SU-DHL-6 (cell line): Measurements from ENCODE around the gene CCDC102A.

Experiments used
- H2AFZ ChIP-seq: fragments of 200-600 bp; sonication (generic); 2 replicates; pipeline ENCODE4 v1.6.1; 2014; ENCODE audit warnings: low read depth, mild to moderate bottlenecking, moderate library complexity, mixed read lengths, antibody characterized with exemption, low read length; ENCODE audit not compliant: severe bottlenecking
- H3F3A ChIP-seq: fragments of 200-600 bp; shearing (Covaris generic); 2 replicates; pipeline ENCODE4 v1.6.0; 2016; ENCODE audit warnings: antibody characterized with exemption, mild to moderate bottlenecking; ENCODE audit not compliant: insufficient read depth
- H3K27ac ChIP-seq: fragments of 200-600 bp; sonication (generic); 2 replicates; pipeline ENCODE4 v1.5.1; 2016; ENCODE audit warnings: low read depth, mild to moderate bottlenecking, low read length, moderate library complexity, mixed read lengths
- H3K27me3 ChIP-seq: fragments of 200-600 bp; sonication (generic), shearing (Covaris generic); 2 replicates; pipeline ENCODE4 v1.6.0; 2014; ENCODE audit warnings: mild to moderate bottlenecking, low read length
- H3K36me3 ChIP-seq: fragments of 200-600 bp; sonication (generic); 2 replicates; pipeline ENCODE4 v1.6.1; 2014; ENCODE audit warnings: mild to moderate bottlenecking, low read length, mixed read lengths
- H3K4me2 ChIP-seq: fragments of 300-600, 200-600 bp; shearing (Covaris generic), sonication (generic); 2 replicates; pipeline ENCODE4 v1.6.0; 2014; ENCODE audit warnings: low read length, low read depth, mild to moderate bottlenecking; ENCODE audit not compliant: poor library complexity, severe bottlenecking
- H3K4me3 ChIP-seq: fragments of 200-600 bp; sonication (generic); 2 replicates; pipeline ENCODE4 v1.5.1; 2014; ENCODE audit warnings: antibody characterized with exemption, low read length, mild to moderate bottlenecking, mixed read lengths; ENCODE audit not compliant: insufficient read depth, poor library complexity, severe bottlenecking
- H3K79me2 ChIP-seq: fragments of 200-600 bp; sonication (generic); 2 replicates; pipeline ENCODE4 v1.6.1; 2014; ENCODE audit warnings: mild to moderate bottlenecking, low read length, moderate library complexity; ENCODE audit not compliant: insufficient read depth
- H3K9ac ChIP-seq: fragments of 200-600 bp; sonication (generic); 2 replicates; pipeline ENCODE4 v1.7.0; 2014; ENCODE audit warnings: mild to moderate bottlenecking, low read length
- H3K9me2 ChIP-seq: fragments of 200-600 bp; sonication (generic); replicated peaks from 2 replicates; pipeline ENCODE4 v1.6.1; 2014; ENCODE audit warnings: low read length; ENCODE audit not compliant: insufficient read depth
- H3K9me3 ChIP-seq: fragments of 200-600 bp; sonication (generic); 2 replicates; pipeline ENCODE4 v1.6.1; 2014; ENCODE audit warnings: low read length, mixed read lengths; ENCODE audit not compliant: insufficient read depth
- H4K20me1 ChIP-seq: fragments of 200-600 bp; sonication (generic); 2 replicates; pipeline ENCODE4 v1.6.1; 2014; ENCODE audit warnings: low read depth, mild to moderate bottlenecking, antibody characterized with exemption, low read length, moderate library complexity, mixed read lengths
- EZH2phosphoT487 ChIP-seq: fragments of 200-600 bp; sonication (generic), shearing (Covaris generic); conservative IDR thresholded peaks from 2 replicates; pipeline ENCODE4 v1.6.1; 2018; ENCODE audit warnings: mild to moderate bottlenecking, antibody characterized with exemption, low read length, moderate library complexity, mixed read lengths
- TF ChIP-seq, protein P1 (sequence below): fragments of 200-600 bp; sonication (generic); IDR thresholded peaks from one replicate; pipeline ENCODE4 v1.5.1; 2017; ENCODE audit warnings: antibody characterized with exemption, mild to moderate bottlenecking, low read length, moderate library complexity; ENCODE audit not compliant: insufficient read depth, poor library complexity, severe bottlenecking

CCDC102A gene

DNA sequence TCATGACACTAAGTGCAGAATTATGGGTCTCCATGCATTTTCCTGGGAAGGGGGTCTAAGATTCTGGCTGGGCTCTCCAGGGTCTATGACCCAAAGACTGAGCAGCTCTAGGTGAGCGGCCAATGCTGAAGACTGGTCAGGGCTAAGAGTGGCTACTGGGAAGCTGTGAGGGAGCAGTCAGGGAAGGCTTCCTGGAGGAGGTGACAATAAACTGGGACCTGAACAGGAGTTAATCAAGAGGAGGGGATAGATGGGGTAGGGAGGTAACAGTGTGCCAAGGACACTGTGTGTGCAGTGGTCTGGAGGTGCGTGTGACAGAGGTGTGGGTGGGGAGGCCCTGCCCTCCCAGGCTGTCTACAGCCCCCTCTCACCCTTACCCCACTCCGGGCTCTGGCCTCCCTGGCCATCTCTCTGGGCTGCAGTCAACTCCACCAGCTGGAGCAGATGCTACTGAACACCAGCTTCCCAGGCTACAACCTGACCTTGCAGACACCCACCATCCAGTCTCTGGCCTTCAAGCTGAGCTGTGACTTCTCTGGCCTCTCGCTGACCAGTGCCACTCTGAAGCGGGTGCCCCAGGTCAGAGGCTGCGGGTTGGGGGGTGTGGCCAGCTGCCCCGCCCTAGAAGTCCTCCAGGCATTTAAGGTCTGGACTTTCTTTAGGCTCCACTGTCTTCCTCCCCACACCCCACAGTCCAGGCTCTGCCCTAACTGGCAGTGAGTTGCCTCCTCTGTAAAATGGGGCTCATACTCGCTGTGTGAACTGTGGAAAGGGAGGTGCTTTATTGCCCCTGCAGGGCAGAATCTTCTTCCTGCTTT, 26.5 kb upstream of the CCDC102A start:
- no peak for TF ChIP-seq EZH2phosphoT487
- Histone ChIP-seq H3K27ac (no peak overlapping the region), H3K4me2 (no peak overlapping the region)

DNA sequence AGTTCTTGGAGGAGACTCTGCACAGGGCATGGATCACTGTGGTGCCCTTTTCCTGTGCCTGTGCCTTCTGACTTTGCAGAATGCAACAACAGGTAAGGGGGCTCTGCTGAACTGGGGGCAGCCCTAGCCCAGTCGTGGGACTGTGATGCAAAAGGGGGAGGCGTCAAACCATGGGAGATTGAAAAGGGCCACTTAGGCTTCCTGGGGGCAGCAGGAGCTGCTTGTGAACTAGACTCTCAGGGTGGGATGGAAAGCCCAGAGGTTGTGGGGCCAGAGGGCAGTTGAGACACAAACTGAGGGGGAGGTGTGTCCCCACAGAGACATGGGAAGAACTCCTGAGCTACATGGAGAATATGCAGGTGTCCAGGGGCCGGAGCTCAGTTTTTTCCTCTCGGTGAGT, 25.7 kb upstream of the CCDC102A start:
- Histone ChIP-seq H3F3A (no peaks in the 10 kb centered on the region), H4K20me1 (no peaks in the 10 kb centered on the region), H3K27ac (no peak overlapping the region), H3K4me2 (no peak overlapping the region), H3K27me3 (no peaks in the 10 kb centered on the region; the same call in 1 of the 2 replicates), H3K9me2 (no peaks in the 10 kb centered on the region), H3K4me3 (no peak overlapping the region), H3K9ac (no peak overlapping the region), H2AFZ (no peak overlapping the region), H3K9me3 (no peaks in the 10 kb centered on the region), H3K36me3 (no peaks in the 10 kb centered on the region), H3K79me2 (no peaks in the 10 kb centered on the region)
- TF ChIP-seq, protein P1, sequence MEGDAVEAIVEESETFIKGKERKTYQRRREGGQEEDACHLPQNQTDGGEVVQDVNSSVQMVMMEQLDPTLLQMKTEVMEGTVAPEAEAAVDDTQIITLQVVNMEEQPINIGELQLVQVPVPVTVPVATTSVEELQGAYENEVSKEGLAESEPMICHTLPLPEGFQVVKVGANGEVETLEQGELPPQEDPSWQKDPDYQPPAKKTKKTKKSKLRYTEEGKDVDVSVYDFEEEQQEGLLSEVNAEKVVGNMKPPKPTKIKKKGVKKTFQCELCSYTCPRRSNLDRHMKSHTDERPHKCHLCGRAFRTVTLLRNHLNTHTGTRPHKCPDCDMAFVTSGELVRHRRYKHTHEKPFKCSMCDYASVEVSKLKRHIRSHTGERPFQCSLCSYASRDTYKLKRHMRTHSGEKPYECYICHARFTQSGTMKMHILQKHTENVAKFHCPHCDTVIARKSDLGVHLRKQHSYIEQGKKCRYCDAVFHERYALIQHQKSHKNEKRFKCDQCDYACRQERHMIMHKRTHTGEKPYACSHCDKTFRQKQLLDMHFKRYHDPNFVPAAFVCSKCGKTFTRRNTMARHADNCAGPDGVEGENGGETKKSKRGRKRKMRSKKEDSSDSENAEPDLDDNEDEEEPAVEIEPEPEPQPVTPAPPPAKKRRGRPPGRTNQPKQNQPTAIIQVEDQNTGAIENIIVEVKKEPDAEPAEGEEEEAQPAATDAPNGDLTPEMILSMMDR, result no peak

More for the DNA sequence above, 26.5 kb upstream of the CCDC102A start:
- Histone ChIP-seq H3K9me3 (no peaks in the 10 kb centered on the region), H3K9me2 (no peaks in the 10 kb centered on the region), H3K4me3 (no peak overlapping the region), H3K27me3 (no peaks in the 10 kb centered on the region; the same call in 1 of the 2 replicates), H3F3A (no peaks in the 10 kb centered on the region), H2AFZ (no peak overlapping the region), H3K36me3 (no peaks in the 10 kb centered on the region), H3K9ac (no peak overlapping the region), H4K20me1 (no peaks in the 10 kb centered on the region), H3K79me2 (no peaks in the 10 kb centered on the region)

DNA sequence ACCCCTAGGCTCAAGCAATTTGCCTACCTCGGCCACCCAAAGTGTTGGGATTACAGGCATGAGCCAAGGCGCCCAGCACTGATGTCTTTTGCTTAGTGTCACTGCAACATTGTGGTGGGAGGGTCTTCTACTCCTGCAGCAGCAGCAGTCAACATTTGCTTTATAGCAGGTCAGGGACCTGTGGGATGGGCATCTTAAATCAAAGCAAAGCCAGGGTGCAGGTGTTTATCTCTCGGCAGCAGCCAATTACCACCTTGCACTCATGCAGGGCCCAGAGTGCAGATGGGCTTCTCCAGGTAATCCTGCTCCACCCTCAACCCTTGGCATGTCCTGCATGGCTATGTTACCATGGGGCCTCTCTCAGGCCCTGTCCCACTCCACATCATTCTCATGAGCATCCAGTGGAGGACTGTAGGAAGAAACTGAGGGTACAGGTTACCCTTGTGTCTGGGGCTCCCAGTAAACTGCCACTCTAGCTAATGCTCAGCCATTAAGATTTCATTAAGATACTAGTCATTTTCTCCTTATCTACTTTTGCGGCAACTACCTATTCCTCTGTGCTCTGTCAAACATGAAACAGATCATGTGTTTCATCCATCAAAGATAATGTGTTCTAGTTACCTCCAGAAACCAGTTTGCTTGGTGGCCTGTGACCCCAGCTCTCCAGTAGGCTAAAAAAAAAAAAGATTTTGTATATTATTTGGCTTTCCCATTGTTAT, 22.9 kb upstream of the CCDC102A start:
- no peaks in the 10 kb centered on the region for H4K20me1 ChIP-seq
- no peaks in the 10 kb centered on the region for H3K79me2 ChIP-seq
- H3K9ac ChIP-seq, result no peak overlapping the region
- no peak overlapping the region for H3K4me2 ChIP-seq
- H3F3A ChIP-seq, result no peaks in the 10 kb centered on the region
- TF ChIP-seq, protein P1, result no peak
- no peak for TF ChIP-seq EZH2phosphoT487
- H3K36me3 ChIP-seq, result no peaks in the 10 kb centered on the region
- no peaks in the 10 kb centered on the region for H3K9me3 ChIP-seq
- no peak overlapping the region for H2AFZ ChIP-seq
- no peaks in the 10 kb centered on the region; the same call in 1 of the 2 replicates for H3K27me3 ChIP-seq
- H3K9me2 ChIP-seq, result no peaks in the 10 kb centered on the region
- H3K4me3 ChIP-seq, result no peak overlapping the region
- no peak overlapping the region for H3K27ac ChIP-seq
